GM19463 (cell line): ENCODE measurements around the gene MACROD2.

Experiments
- ATAC-seq: cut with Tn5 transposase; IDR thresholded peaks from one replicate; pipeline ENCODE4 v1.9.1; 2021; ENCODE audit warnings: mild to moderate bottlenecking, moderate library complexity; ENCODE audit not compliant: unreplicated experiment

MACROD2 gene

GRCh38 chr20:15842872-15843271, 1847.6 kb downstream of the MACROD2 start:
- ATAC-seq = peak; percentile 73

- ATAC-seq = no peak
These were observed 1848.5 kb downstream of the MACROD2 start for GRCh38 chr20:15843777-15844176.

GRCh38 chr20:15847196-15847784, 1852.0 kb downstream of the MACROD2 start:
- no peak for ATAC-seq

- no peak for ATAC-seq
These were observed 1852.8 kb downstream of the MACROD2 start for GRCh38 chr20:15848126-15848525.

- ATAC-seq = no peak
These were observed 1853.8 kb downstream of the MACROD2 start for GRCh38 chr20:15848995-15849610.

GRCh38 chr20:15851576-15852215, 1856.4 kb downstream of the MACROD2 start:
- ATAC-seq = no peak

GRCh38 chr20:15854911-15855310, 1859.6 kb downstream of the MACROD2 start:
- no peak for ATAC-seq

- ATAC-seq = peak; percentile 74
These were observed 1862.0 kb downstream of the MACROD2 start for GRCh38 chr20:15857173-15857784.

GRCh38 chr20:15859061-15859460, 1863.7 kb downstream of the MACROD2 start:
- ATAC-seq = no peak

- no peak for ATAC-seq
These were observed 1865.5 kb downstream of the MACROD2 start for GRCh38 chr20:15860850-15861249.

- no peak for ATAC-seq
These were observed 1866.9 kb downstream of the MACROD2 start for GRCh38 chr20:15862178-15862577.

GRCh38 chr20:15863735-15864134, 1868.4 kb downstream of the MACROD2 start:
- no peak for ATAC-seq

- ATAC-seq = no peak
These were observed 1870.2 kb downstream of the MACROD2 start for GRCh38 chr20:15865553-15865952.

- no peak for ATAC-seq
These were observed 1871.8 kb downstream of the MACROD2 start for GRCh38 chr20:15866916-15867730.

GRCh38 chr20:15867899-15868298, 1872.6 kb downstream of the MACROD2 start:
- no peak for ATAC-seq

- ATAC-seq = no peak
These were observed 1880.1 kb downstream of the MACROD2 start for GRCh38 chr20:15875446-15875845.

- peak; percentile 59 for ATAC-seq
These were observed 1887.2 kb downstream of the MACROD2 start for GRCh38 chr20:15882553-15882952.

GRCh38 chr20:15886250-15886649, 1890.9 kb downstream of the MACROD2 start:
- ATAC-seq = no peak

GRCh38 chr20:15887387-15887786, 1892.1 kb downstream of the MACROD2 start:
- ATAC-seq = no peak

- ATAC-seq = no peak
These were observed 1893.7 kb downstream of the MACROD2 start for GRCh38 chr20:15889061-15889460.
